IMR-90 (cell line): ENCODE results near the gene RDH11. TPM values are rescaled to one million over a fixed set of nuclear protein-coding genes. Genes with fewer than 3 reads are reported as not detected.
A peak's percentile ranks its signal among the peaks of the same experiment; 100 is the strongest.

Source experiments
- ATAC-seq: fragments of 200-7000 bp; cut with Tn5 transposase; 2 replicates; pipeline ENCODE4 v1.9.1; 2020; ENCODE audit warnings: low read depth, mild to moderate bottlenecking, moderate library complexity
- BruUV-seq: library from RNA; stranded (reverse); fragments of 400-500 nt; replicated peaks from 2 replicates; lab custom pipeline; 2021; lab: Mats Ljungman, UMichigan
- CTCF ChIA-PET: fragments of 300-600 bp; formaldehyde crosslinking; extraction: SDS; loops from one replicate; lab custom pipeline; 2021; ENCODE audit warnings: antibody characterized with exemption; lab: Yijun Ruan, JAX
- POLR2A ChIA-PET: fragments of 300-600 bp; sonication (Branson Sonifier 250); formaldehyde crosslinking; loops from one replicate; lab custom pipeline; 2022; ENCODE audit warnings: antibody characterized with exemption; ENCODE audit not compliant: unreplicated experiment; lab: Charles Lee
- DNase-seq: peaks from one replicate; pipeline ENCODE4 v3.0.0; 2013
- H2AFZ ChIP-seq: replicated peaks from 2 replicates; pipeline ENCODE3; 2013; ENCODE audit warnings: low read length, mild to moderate bottlenecking; ENCODE audit not compliant: poor library complexity
- H2AK5ac ChIP-seq: 2 replicates; pipeline ENCODE4 v1.6.1; 2013; ENCODE audit warnings: low read depth, low read length, inconsistent platforms
- H2AK9ac ChIP-seq: replicated peaks from 2 replicates; pipeline ENCODE3; 2013; ENCODE audit warnings: mild to moderate bottlenecking, low read depth, low read length, moderate library complexity; ENCODE audit not compliant: poor library complexity
- H2BK120ac ChIP-seq: 2 replicates; pipeline ENCODE4 v1.6.1; 2013; ENCODE audit warnings: low read depth, low read length, inconsistent platforms
- H2BK15ac ChIP-seq: 3 replicates; pipeline ENCODE4 v1.6.1; 2013; ENCODE audit warnings: low read depth, low read length, inconsistent platforms
- H2BK20ac ChIP-seq: 2 replicates; pipeline ENCODE4 v1.6.1; 2013; ENCODE audit warnings: low read depth, mild to moderate bottlenecking, inconsistent platforms, low read length, moderate library complexity
- H2BK5ac ChIP-seq: 2 replicates; pipeline ENCODE4 v1.6.1; 2013; ENCODE audit warnings: mild to moderate bottlenecking, low read depth, low read length, inconsistent platforms; ENCODE audit not compliant: poor library complexity, severe bottlenecking
- H3K14ac ChIP-seq: replicated peaks from 2 replicates; pipeline ENCODE4 v1.6.1; 2013; ENCODE audit warnings: low read depth, low read length, inconsistent platforms
- H3K18ac ChIP-seq: 2 replicates; pipeline ENCODE4 v1.6.1; 2013; ENCODE audit warnings: low read depth, low read length, control low read depth
- H3K23ac ChIP-seq: 2 replicates; pipeline ENCODE4 v1.6.1; 2013; ENCODE audit warnings: low read depth, low read length, inconsistent platforms
- H3K27ac ChIP-seq: 2 replicates; pipeline ENCODE4 v1.5.1; 2013; ENCODE audit warnings: mild to moderate bottlenecking, control low read depth, low read length; ENCODE audit not compliant: insufficient read depth
- H3K27me3 ChIP-seq: 2 replicates; pipeline ENCODE4 v1.6.1; 2013; ENCODE audit warnings: low read length; ENCODE audit not compliant: control insufficient read depth, insufficient read depth
- H3K36me3 ChIP-seq: 2 replicates; pipeline ENCODE4 v1.6.1; 2013; ENCODE audit warnings: low read length, mixed read lengths; ENCODE audit not compliant: control insufficient read depth, insufficient read depth
- H3K4ac ChIP-seq: 2 replicates; pipeline ENCODE4 v1.6.1; 2013; ENCODE audit warnings: low read depth, low read length, inconsistent platforms
- H3K4me1 ChIP-seq: 2 replicates; pipeline ENCODE4 v1.6.1; 2013; ENCODE audit warnings: low read length, mixed read lengths; ENCODE audit not compliant: control insufficient read depth, insufficient read depth
- H3K4me2 ChIP-seq: 2 replicates; pipeline ENCODE4 v1.6.1; 2013; ENCODE audit warnings: low read depth, mild to moderate bottlenecking, control low read depth, low read length, moderate library complexity
- H3K4me3 ChIP-seq: 2 replicates; pipeline ENCODE4 v1.5.1; 2013; ENCODE audit warnings: low read depth, mild to moderate bottlenecking, control low read depth, low read length, moderate library complexity; ENCODE audit not compliant: insufficient read depth
- H3K56ac ChIP-seq: 2 replicates; pipeline ENCODE4 v1.6.1; 2013; ENCODE audit warnings: low read length, inconsistent platforms; ENCODE audit not compliant: insufficient read depth; ENCODE audit errors: extremely low read depth
- H3K79me1 ChIP-seq, 2 experiments: 2 replicates each; pipeline ENCODE4 v1.6.1; 2013; ENCODE audit warnings: low read length in 2 of 2, inconsistent platforms in 1 of 2, low read depth in 1 of 2
- H3K9ac ChIP-seq: 2 replicates; pipeline ENCODE4 v1.6.1; 2013; ENCODE audit warnings: low read depth, low read length, control low read depth
- H3K9me1 ChIP-seq: 2 replicates; pipeline ENCODE4 v1.6.1; 2013; ENCODE audit warnings: low read length, inconsistent platforms; ENCODE audit not compliant: insufficient read depth
- H3K9me3 ChIP-seq: 2 replicates; pipeline ENCODE4 v1.6.1; 2013; ENCODE audit warnings: low read length; ENCODE audit not compliant: control insufficient read depth, insufficient read depth
- H4K20me1 ChIP-seq: 2 replicates; pipeline ENCODE4 v1.6.1; 2013; ENCODE audit warnings: low read length, inconsistent platforms; ENCODE audit not compliant: insufficient read depth
- H4K5ac ChIP-seq: 2 replicates; pipeline ENCODE4 v1.6.1; 2013; ENCODE audit warnings: mild to moderate bottlenecking, low read depth, low read length, control low read depth
- H4K8ac ChIP-seq, 2 experiments: 2 replicates each; pipeline ENCODE4 v1.6.1; 2013; ENCODE audit warnings: low read depth in 2 of 2, low read length in 2 of 2, control low read depth in 1 of 2, inconsistent platforms in 1 of 2
- H4K91ac ChIP-seq: 2 replicates; pipeline ENCODE4 v1.6.1; 2013; ENCODE audit warnings: low read depth, low read length, inconsistent platforms; ENCODE audit not compliant: insufficient read depth
- FOS ChIP-seq: fragments of 150-350 bp; IDR thresholded peaks from 2 replicates; pipeline ENCODE4 v1.6.1; 2016; ENCODE audit warnings: low read depth, low read length
- WGBS, 2 experiments: methylation state at CpG; one replicate each; pipeline versions ENCODE4 v1.1.5 to v1.1.7; 2013; ENCODE audit warnings: missing lambda C conversion rate in 2 of 2; ENCODE audit not compliant: insufficient read length in 1 of 2; ENCODE audit errors: extremely low coverage in 2 of 2; 5-methylcytosine and 5-hydroxymethylcytosine counted together
- dilution Hi-C: fragments of 300-500 bp; cut with HindIII; formaldehyde crosslinking; loops from one replicate; pipeline ENCODE4 v1.14.3; 2018; ENCODE audit warnings: low sequenced_read_pairs; ENCODE audit not compliant: unreplicated experiment
- in situ Hi-C: fragments of 300-500 bp; cut with MboI; formaldehyde crosslinking; loops from 3 replicates; pipeline ENCODE4 v1.14.3; 2019; ENCODE audit warnings: low sequenced_read_pairs, inconsistent platforms, mixed read lengths
- intact Hi-C: fragments of 100-400 bp; cut with micrococcal nuclease; formaldehyde crosslinking; loops from 2 replicates; pipeline ENCODE4 v1.10.0; 2022
- polyA plus RNA-seq, 3 experiments: library from polyadenylated mRNA; depleted of rRNA; stranded (reverse); fragments of >200 nt; gene quantifications; 2 replicates each; pipeline ENCODE4 v1.2.3, GENCODE V29; 2012; ENCODE audit warnings: low replicate concordance in 1 of 3
- total RNA-seq: library from RNA; depleted of rRNA; stranded (reverse); fragments of >200 nt; gene quantifications from 2 replicates; pipeline ENCODE4 v1.2.3, GENCODE V29; 2012

The RDH11 gene
- total and polyA plus RNA-seq, 2 of the 4 experiments (the other 2 are of a cell fraction), result 77.3 to 149 TPM

GRCh38 chr14:67653651-67654280 lies 41.8 kb downstream of the RDH11 start:
- Histone ChIP-seq H3K27me3 (no peaks in the 10 kb centered on the region), H4K5ac (no peak overlapping the region), H2AK9ac (no peak overlapping the region), H3K14ac (peak overlapping the region; percentile 33; the same call in 1 of the 2 replicates), H3K18ac (no peak overlapping the region), H3K4me3 (no peak overlapping the region), H4K91ac (peak overlapping the region; percentile 82; the same call in 1 of the 2 replicates), H4K8ac (peak overlapping the region in 1 of 2 experiments; percentile 52; a peak in 1 of 4 replicates), H3K27ac (peak overlapping the region; percentile 66; the same call in 1 of the 2 replicates), H3K4me2 (no peak overlapping the region), H3K23ac (no peak overlapping the region), H3K4me1 (peaks cover 2% of the 10 kb centered on the region; the same call in 1 of the 2 replicates), H3K36me3 (peaks cover 56% of the 10 kb centered on the region), H3K56ac (peak overlapping the region; percentile 8; the same call in 1 of the 2 replicates), H2BK20ac (peak overlapping the region; percentile 14; the same call in 1 of the 2 replicates), H3K9ac (0 out of 2 replicates have a peak overlapping the region, but pooled peaks have one; percentile 37), H2AK5ac (no peak overlapping the region), H2BK120ac (peak overlapping the region; percentile 52; the same call in 1 of the 2 replicates), H2AFZ (no peak overlapping the region), H3K9me3 (no peaks in the 10 kb centered on the region), H4K20me1 (no peaks in the 10 kb centered on the region), H2BK15ac (no peak overlapping the region), H3K9me1 (peaks cover 6% of the 10 kb centered on the region), H2BK5ac (no peak overlapping the region), H3K79me1 (peaks cover 0 to 10% of the 10 kb centered on the region in 2 experiments; a peak in 1 of 4 replicates), H3K4ac (peak overlapping the region; percentile 69)
- 100% methylated on average over 1 of the region's 6 CpGs; no CpG with 5 or more reads in 1 of the 2 experiments for WGBS, 2 experiments
- CTCF ChIA-PET, result interaction anchor here (1.2 kb wide), 1 partner anchor 13 kb away, joined by 3 read pairs; no protein-coding TSS in a partner anchor
- in situ Hi-C loops, result no loop called here
- BruUV-seq, result no TSS peak
- intact Hi-C loops, result no loop called here
- TF ChIP-seq FOS, result no peak
- POLR2A ChIA-PET, result no interaction called here
- dilution Hi-C loops, result no loop called here
- DNase-seq (peak; percentile 35), ATAC-seq (peak; percentile 52)
